ENCODE measurements around the gene AUNIP. TPM values are rescaled to one million over a fixed set of nuclear protein-coding genes. Genes with fewer than 3 reads are reported as not detected.

AUNIP gene
- total RNA-seq, 1 experiment from 2014 or later, result 16.1 TPM

GRCh38 chr1:25905680-25906643 lies 46.7 kb upstream of the AUNIP start, which contains the start of gene STMN1 (continued):
- TF ChIP-seq AFF4 (CRISPR knock-in tag; IDR thresholded peaks at IDR 0.05; ENCODE audit: borderline replicate concordance) (no peak), GRHL2 (CRISPR knock-in tag; IDR thresholded peaks at IDR 0.05; ENCODE audit: insufficient replicate concordance, severe bottlenecking) (no peak), ZNF121 (CRISPR knock-in tag; IDR thresholded peaks at IDR 0.05) (no peak), E2F5 (CRISPR knock-in tag; IDR thresholded peaks at IDR 0.05) (peak; percentile 86), RORB (CRISPR knock-in tag; IDR thresholded peaks at IDR 0.05) (no peak), CBFB (CRISPR knock-in tag; IDR thresholded peaks at IDR 0.05; ENCODE audit: low read depth) (no peak; the same call in 1 of the 2 replicates), CREM (CRISPR knock-in tag; IDR thresholded peaks at IDR 0.05) (peak; percentile 75; the same call in 1 of the 2 replicates), PREB (CRISPR knock-in tag; IDR thresholded peaks at IDR 0.05; ENCODE audit: borderline replicate concordance) (no peak), AR (CRISPR knock-in tag; IDR thresholded peaks at IDR 0.05) (no peak), MXD4 (CRISPR knock-in tag; IDR thresholded peaks at IDR 0.05; ENCODE audit: borderline replicate concordance) (no peak), ZNF138 (CRISPR knock-in tag; conservative IDR thresholded peaks at IDR 0.05) (no peak), ERG (CRISPR knock-in tag; IDR thresholded peaks at IDR 0.05) (no peak)
- TF ChIP-seq, protein P1, sequence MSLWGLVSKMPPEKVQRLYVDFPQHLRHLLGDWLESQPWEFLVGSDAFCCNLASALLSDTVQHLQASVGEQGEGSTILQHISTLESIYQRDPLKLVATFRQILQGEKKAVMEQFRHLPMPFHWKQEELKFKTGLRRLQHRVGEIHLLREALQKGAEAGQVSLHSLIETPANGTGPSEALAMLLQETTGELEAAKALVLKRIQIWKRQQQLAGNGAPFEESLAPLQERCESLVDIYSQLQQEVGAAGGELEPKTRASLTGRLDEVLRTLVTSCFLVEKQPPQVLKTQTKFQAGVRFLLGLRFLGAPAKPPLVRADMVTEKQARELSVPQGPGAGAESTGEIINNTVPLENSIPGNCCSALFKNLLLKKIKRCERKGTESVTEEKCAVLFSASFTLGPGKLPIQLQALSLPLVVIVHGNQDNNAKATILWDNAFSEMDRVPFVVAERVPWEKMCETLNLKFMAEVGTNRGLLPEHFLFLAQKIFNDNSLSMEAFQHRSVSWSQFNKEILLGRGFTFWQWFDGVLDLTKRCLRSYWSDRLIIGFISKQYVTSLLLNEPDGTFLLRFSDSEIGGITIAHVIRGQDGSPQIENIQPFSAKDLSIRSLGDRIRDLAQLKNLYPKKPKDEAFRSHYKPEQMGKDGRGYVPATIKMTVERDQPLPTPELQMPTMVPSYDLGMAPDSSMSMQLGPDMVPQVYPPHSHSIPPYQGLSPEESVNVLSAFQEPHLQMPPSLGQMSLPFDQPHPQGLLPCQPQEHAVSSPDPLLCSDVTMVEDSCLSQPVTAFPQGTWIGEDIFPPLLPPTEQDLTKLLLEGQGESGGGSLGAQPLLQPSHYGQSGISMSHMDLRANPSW (CRISPR knock-in tag; conservative IDR thresholded peaks at IDR 0.05; ENCODE audit: low read depth), result no peak
- TF ChIP-seq, protein P2, sequence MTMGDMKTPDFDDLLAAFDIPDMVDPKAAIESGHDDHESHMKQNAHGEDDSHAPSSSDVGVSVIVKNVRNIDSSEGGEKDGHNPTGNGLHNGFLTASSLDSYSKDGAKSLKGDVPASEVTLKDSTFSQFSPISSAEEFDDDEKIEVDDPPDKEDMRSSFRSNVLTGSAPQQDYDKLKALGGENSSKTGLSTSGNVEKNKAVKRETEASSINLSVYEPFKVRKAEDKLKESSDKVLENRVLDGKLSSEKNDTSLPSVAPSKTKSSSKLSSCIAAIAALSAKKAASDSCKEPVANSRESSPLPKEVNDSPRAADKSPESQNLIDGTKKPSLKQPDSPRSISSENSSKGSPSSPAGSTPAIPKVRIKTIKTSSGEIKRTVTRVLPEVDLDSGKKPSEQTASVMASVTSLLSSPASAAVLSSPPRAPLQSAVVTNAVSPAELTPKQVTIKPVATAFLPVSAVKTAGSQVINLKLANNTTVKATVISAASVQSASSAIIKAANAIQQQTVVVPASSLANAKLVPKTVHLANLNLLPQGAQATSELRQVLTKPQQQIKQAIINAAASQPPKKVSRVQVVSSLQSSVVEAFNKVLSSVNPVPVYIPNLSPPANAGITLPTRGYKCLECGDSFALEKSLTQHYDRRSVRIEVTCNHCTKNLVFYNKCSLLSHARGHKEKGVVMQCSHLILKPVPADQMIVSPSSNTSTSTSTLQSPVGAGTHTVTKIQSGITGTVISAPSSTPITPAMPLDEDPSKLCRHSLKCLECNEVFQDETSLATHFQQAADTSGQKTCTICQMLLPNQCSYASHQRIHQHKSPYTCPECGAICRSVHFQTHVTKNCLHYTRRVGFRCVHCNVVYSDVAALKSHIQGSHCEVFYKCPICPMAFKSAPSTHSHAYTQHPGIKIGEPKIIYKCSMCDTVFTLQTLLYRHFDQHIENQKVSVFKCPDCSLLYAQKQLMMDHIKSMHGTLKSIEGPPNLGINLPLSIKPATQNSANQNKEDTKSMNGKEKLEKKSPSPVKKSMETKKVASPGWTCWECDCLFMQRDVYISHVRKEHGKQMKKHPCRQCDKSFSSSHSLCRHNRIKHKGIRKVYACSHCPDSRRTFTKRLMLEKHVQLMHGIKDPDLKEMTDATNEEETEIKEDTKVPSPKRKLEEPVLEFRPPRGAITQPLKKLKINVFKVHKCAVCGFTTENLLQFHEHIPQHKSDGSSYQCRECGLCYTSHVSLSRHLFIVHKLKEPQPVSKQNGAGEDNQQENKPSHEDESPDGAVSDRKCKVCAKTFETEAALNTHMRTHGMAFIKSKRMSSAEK (CRISPR knock-in tag; IDR thresholded peaks at IDR 0.05; ENCODE audit: borderline replicate concordance), result no peak
- TF ChIP-seq, protein P3, sequence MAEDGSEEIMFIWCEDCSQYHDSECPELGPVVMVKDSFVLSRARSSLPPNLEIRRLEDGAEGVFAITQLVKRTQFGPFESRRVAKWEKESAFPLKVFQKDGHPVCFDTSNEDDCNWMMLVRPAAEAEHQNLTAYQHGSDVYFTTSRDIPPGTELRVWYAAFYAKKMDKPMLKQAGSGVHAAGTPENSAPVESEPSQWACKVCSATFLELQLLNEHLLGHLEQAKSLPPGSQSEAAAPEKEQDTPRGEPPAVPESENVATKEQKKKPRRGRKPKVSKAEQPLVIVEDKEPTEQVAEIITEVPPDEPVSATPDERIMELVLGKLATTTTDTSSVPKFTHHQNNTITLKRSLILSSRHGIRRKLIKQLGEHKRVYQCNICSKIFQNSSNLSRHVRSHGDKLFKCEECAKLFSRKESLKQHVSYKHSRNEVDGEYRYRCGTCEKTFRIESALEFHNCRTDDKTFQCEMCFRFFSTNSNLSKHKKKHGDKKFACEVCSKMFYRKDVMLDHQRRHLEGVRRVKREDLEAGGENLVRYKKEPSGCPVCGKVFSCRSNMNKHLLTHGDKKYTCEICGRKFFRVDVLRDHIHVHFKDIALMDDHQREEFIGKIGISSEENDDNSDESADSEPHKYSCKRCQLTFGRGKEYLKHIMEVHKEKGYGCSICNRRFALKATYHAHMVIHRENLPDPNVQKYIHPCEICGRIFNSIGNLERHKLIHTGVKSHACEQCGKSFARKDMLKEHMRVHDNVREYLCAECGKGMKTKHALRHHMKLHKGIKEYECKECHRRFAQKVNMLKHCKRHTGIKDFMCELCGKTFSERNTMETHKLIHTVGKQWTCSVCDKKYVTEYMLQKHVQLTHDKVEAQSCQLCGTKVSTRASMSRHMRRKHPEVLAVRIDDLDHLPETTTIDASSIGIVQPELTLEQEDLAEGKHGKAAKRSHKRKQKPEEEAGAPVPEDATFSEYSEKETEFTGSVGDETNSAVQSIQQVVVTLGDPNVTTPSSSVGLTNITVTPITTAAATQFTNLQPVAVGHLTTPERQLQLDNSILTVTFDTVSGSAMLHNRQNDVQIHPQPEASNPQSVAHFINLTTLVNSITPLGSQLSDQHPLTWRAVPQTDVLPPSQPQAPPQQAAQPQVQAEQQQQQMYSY (CRISPR knock-in tag; IDR thresholded peaks at IDR 0.05), result no peak

Data from WTC11 (cell line).